Measurements from ENCODE around the gene PHF5A. TPM values are rescaled to one million over a fixed set of nuclear protein-coding genes. Genes with fewer than 3 reads are reported as not detected.
A peak's percentile ranks its signal among the peaks of the same experiment; 100 is the strongest.

Gene PHF5A, protein sequence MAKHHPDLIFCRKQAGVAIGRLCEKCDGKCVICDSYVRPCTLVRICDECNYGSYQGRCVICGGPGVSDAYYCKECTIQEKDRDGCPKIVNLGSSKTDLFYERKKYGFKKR
- 10 to 100 TPM; 33.8 to 43.5 (median 38.9) TPM for total RNA-seq

DNA sequence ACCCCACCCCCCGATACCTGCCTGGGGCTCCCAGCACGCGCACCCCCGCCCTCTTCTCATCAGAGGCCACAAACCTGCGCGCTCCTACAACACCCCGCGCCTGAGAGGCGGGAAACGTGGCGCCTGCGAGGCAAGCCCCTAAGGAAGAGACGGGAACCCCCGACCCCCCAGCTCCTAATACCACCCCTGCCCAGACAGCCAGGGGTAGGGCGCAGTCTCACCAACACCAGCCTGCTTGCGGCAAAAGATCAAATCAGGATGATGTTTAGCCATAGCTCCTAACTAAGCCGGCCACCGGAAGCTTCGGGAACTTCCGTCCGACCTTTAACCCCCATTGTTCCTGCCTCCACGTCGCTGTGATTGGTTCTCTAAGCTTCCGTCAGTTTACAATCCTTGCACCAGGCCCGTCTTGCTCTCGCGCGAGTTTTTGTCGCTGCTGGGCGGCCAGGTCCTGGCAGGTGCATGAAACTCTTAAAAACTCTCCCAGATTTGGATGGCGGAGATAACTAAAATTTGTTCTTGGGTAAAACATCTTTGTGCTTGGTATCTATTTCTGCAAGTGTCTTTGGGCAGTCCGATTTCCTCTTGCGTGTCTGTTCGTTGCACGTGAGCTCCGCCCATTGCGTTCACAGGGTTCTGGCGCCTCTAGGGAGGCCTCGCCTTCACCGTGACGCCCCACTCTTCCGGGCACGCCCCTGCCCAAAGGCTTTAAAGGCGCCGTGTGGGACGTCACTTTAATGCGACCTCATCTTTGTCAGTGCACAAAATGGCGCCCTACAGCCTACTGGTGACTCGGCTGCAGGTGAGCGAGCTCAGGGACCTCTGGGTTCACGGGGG is at the start of gene PHF5A, which contains the start of gene ACO2:
TSS of gene PHF5A (minus strand) at position 312 of the 837 bp plus-strand sequence. CDS start at position 273, 39 bp downstream.
TSS of gene ACO2 (plus strand) at position 737 of the 837 bp plus-strand sequence. CDS start at position 767, 30 bp downstream.
- Histone ChIP-seq H3K4me3 (peak within 1 kb of the TSS; percentile 77 to 94 (median 88)), H3K27me3 (no peaks in the 10 kb centered on the region), H3K36me3 (peaks cover 0 to 41% of the 10 kb centered on the region in 2 donors), H3K27ac (peak within 1 kb of the TSS; percentile 96 to 98 (median 96)), H3K4me1 (peaks cover 44 to 51% of the 10 kb centered on the region in 2 donors), H3K9me3 (no peaks in the 10 kb centered on the region)
- peak; percentile 95 to 96 for DNase-seq
- intact Hi-C loops (cut with DNase I; ENCODE audit: low total_unique reads) (loop anchor here (1.0 to 10.0 kb wide), 2 partner anchors 20 to 1286 kb away; no protein-coding TSS in a partner anchor), in situ Hi-C loops (cut with MboI; ENCODE audit: low sequenced_read_pairs in 4 of 4) (no loop called here)
- ATAC-seq = peak; percentile 89 to 93
- peak; percentile 93 to 95 for TF ChIP-seq POLR2A (IDR thresholded peaks at IDR 0.05)
- TF ChIP-seq, protein P1, sequence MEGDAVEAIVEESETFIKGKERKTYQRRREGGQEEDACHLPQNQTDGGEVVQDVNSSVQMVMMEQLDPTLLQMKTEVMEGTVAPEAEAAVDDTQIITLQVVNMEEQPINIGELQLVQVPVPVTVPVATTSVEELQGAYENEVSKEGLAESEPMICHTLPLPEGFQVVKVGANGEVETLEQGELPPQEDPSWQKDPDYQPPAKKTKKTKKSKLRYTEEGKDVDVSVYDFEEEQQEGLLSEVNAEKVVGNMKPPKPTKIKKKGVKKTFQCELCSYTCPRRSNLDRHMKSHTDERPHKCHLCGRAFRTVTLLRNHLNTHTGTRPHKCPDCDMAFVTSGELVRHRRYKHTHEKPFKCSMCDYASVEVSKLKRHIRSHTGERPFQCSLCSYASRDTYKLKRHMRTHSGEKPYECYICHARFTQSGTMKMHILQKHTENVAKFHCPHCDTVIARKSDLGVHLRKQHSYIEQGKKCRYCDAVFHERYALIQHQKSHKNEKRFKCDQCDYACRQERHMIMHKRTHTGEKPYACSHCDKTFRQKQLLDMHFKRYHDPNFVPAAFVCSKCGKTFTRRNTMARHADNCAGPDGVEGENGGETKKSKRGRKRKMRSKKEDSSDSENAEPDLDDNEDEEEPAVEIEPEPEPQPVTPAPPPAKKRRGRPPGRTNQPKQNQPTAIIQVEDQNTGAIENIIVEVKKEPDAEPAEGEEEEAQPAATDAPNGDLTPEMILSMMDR (IDR thresholded peaks at IDR 0.05 in 4 of 5, conservative IDR thresholded peaks at IDR 0.05 in 1 of 5) = peak in 2 of 5 experiments; percentile 26 to 45

DNA sequence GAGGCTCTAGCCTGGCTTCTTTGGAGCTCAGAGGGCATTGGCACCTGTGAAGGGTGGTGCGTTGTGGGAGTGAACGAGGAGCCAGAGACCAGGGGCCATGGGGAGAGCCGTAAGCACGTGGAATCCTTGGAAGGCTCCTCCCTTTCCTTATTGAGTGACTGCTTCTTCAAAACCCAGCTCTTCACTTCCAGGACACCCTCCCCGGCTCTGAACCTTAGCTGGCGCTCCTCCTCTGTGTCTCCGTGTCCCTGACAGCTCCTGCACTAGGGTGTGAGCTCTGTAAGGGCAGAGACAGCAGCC is 49.5 kb upstream of the PHF5A start:
- H3K36me3 ChIP-seq = peaks cover 0 to 80% of the 10 kb centered on the region in 2 donors
- no peaks in the 10 kb centered on the region for H3K9me3 ChIP-seq
- ATAC-seq = no peak
- H3K4me3 ChIP-seq = no peak overlapping the region
- H3K27ac ChIP-seq = peak overlapping the region; percentile 96 to 98 (median 96)
- TF ChIP-seq, protein P1 (IDR thresholded peaks at IDR 0.05 in 4 of 5, conservative IDR thresholded peaks at IDR 0.05 in 1 of 5) = peak in 2 of 5 experiments; percentile 17 to 36
- no peak for TF ChIP-seq POLR2A (IDR thresholded peaks at IDR 0.05)
- in situ Hi-C loops (cut with MboI; ENCODE audit: low sequenced_read_pairs in 4 of 4) = loop anchor here in 3 of 4 donors (5.0 kb wide), 1 partner anchor 116 kb away; no protein-coding TSS in a partner anchor
- no peaks in the 10 kb centered on the region for H3K27me3 ChIP-seq
- DNase-seq = no peak
- H3K4me1 ChIP-seq = peaks cover 39 to 43% of the 10 kb centered on the region in 2 donors
- intact Hi-C loops (cut with DNase I; ENCODE audit: low total_unique reads) = no loop called here

DNA sequence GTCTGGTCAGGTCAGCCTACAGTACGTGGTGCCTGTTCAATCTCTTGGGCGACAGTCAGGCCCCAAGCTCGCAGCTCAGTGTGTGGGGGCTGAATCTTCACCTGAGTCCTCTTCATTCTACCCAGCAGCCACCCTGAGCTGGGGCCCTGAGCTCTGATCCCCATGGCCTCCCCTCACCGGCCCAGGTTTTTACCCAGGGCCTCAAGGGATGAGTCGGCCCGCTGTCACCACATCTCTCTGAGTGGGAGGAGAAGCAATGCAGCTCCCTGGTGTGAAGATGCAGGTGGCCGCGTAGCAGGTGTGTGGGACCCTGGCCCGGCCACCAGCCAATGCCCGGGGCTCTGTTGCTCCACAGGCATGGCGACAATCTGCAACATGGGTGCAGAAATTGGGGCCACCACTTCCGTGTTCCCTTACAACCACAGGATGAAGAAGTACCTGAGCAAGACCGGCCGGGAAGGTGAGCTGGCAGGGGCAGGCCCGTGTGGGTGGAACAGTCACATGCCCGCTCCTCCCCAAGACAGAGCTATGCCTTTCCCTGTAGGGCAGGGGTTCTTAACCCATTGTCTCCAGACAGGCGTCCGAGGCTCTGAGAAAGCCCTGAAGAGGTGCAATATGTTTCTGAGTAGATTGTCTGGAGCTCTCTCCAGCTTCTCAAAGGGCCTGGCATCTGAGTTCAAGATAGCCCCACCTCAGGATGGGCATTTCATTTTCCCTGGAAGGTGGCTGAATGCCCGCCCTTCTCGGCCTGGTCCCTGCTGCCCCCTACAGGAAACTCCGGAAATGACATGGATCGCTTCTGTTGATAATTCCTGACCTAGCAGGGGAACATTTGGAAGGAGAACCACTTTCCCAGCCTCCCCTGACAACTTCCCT is 48.9 kb upstream of the PHF5A start:
- intact Hi-C loops (cut with DNase I; ENCODE audit: low total_unique reads) = loop anchor here (1.0 to 2.0 kb wide), 2 partner anchors 73 to 114 kb away; no protein-coding TSS in a partner anchor
- Histone ChIP-seq H3K4me1 (peaks cover 41 to 49% of the 10 kb centered on the region in 2 donors), H3K4me3 (no peak overlapping the region), H3K36me3 (peaks cover 0 to 74% of the 10 kb centered on the region in 2 donors), H3K27ac (peak overlapping the region; percentile 96 to 98 (median 96)), H3K9me3 (no peaks in the 10 kb centered on the region), H3K27me3 (no peaks in the 10 kb centered on the region)
- ATAC-seq (peak; percentile 41 to 56), DNase-seq (peak; percentile 53 to 79)
- in situ Hi-C loops (cut with MboI; ENCODE audit: low sequenced_read_pairs in 4 of 4) = loop anchor here in 3 of 4 donors (5.0 kb wide), 1 partner anchor 115 kb away; no protein-coding TSS in a partner anchor
- TF ChIP-seq, protein P1 (IDR thresholded peaks at IDR 0.05 in 4 of 5, conservative IDR thresholded peaks at IDR 0.05 in 1 of 5) = peak; percentile 91 to 95 (median 94)
- no peak for TF ChIP-seq POLR2A (IDR thresholded peaks at IDR 0.05)

DNA sequence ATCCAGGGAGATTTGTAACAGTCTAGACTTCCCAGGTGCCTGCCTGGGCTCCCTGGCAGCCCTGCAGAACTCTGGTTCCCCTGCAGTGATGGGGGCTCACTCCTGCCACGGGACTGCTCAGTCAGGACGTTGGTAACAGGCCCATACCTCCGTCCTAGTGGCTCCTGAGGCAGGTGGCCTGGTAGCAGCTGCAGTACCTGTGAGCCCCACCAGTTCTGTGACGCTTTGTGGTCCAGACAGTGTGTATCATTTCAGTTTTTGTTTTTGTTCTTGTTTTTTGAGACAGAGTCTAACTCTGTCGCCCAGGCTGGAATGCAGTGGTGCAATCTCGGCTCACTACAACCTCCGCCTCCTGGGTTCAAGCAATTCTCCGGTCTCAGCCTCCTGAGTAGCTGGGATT is 48.0 kb upstream of the PHF5A start:
- H3K27ac ChIP-seq = peak overlapping the region; percentile 96 to 98 (median 96)
- in situ Hi-C loops (cut with MboI; ENCODE audit: low sequenced_read_pairs in 4 of 4) = loop anchor here in 3 of 4 donors (5.0 kb wide), 1 partner anchor 114 kb away; no protein-coding TSS in a partner anchor

More for the DNA sequence above, 48.0 kb upstream of the PHF5A start:
- TF ChIP-seq POLR2A (IDR thresholded peaks at IDR 0.05) = no peak
- TF ChIP-seq, protein P1 (IDR thresholded peaks at IDR 0.05 in 4 of 5, conservative IDR thresholded peaks at IDR 0.05 in 1 of 5) = peak in 4 of 5 experiments; percentile 8 to 14 (median 12)
- no peaks in the 10 kb centered on the region for H3K27me3 ChIP-seq
- peaks cover 51 to 58% of the 10 kb centered on the region in 2 donors for H3K4me1 ChIP-seq
- no peak overlapping the region for H3K4me3 ChIP-seq
- H3K9me3 ChIP-seq = no peaks in the 10 kb centered on the region
- intact Hi-C loops (cut with DNase I; ENCODE audit: low total_unique reads) = loop anchor here (2.0 kb wide), 1 partner anchor 72 kb away; no protein-coding TSS in a partner anchor
- peaks cover 0 to 66% of the 10 kb centered on the region in 2 donors for H3K36me3 ChIP-seq
- no peak for DNase-seq
- ATAC-seq = no peak
